Measurements from ENCODE around the gene PKHD1.

DNA sequence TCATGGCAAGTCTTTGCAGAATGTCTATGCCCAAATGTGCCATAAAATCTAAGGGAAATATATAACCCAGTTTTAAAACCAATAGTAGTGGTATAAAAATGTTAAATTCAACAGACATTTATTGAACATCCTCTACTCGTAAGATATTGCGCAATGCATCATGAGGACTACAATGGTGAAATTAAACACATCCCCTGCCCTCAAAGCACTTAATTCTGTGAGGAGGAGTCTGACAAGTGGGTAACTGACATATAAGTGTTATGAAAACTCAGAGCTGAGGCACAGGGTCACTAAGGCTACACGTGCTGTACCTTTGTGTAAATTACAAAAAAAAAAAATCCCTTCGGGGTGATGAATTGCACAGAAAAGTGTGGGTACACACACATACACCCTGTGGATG lies 6.2 kb downstream of the PKHD1 start:
- TF ChIP-seq, protein P1, sequence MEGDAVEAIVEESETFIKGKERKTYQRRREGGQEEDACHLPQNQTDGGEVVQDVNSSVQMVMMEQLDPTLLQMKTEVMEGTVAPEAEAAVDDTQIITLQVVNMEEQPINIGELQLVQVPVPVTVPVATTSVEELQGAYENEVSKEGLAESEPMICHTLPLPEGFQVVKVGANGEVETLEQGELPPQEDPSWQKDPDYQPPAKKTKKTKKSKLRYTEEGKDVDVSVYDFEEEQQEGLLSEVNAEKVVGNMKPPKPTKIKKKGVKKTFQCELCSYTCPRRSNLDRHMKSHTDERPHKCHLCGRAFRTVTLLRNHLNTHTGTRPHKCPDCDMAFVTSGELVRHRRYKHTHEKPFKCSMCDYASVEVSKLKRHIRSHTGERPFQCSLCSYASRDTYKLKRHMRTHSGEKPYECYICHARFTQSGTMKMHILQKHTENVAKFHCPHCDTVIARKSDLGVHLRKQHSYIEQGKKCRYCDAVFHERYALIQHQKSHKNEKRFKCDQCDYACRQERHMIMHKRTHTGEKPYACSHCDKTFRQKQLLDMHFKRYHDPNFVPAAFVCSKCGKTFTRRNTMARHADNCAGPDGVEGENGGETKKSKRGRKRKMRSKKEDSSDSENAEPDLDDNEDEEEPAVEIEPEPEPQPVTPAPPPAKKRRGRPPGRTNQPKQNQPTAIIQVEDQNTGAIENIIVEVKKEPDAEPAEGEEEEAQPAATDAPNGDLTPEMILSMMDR (IDR thresholded peaks at IDR 0.05; ENCODE audit: control extremely low read depth in 1 of 3, insufficient read depth in 1 of 3, low read depth in 1 of 3, low read length in 3 of 3): no peak
- no peak for TF ChIP-seq SIN3A (conservative IDR thresholded peaks at IDR 0.05 in 1 of 2, IDR thresholded peaks at IDR 0.05 in 1 of 2; ENCODE audit: low read depth in 1 of 2, low read length in 2 of 2)
- no peak for TF ChIP-seq TAF1 (IDR thresholded peaks at IDR 0.05; ENCODE audit: low read depth, low read length)
- TF ChIP-seq, protein P2, sequence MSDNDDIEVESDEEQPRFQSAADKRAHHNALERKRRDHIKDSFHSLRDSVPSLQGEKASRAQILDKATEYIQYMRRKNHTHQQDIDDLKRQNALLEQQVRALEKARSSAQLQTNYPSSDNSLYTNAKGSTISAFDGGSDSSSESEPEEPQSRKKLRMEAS (IDR thresholded peaks at IDR 0.05): no peak
- TF ChIP-seq POLR2AphosphoS5 (IDR thresholded peaks at IDR 0.05; ENCODE audit: low read depth, low read length): no peak

Data from H1 (cell line).